Hepatocyte (in vitro differentiated cells): ENCODE data around the gene TRPC4. TPM values are rescaled to one million over a fixed set of nuclear protein-coding genes. Genes with fewer than 3 reads are reported as not detected.
A peak's percentile ranks its signal among the peaks of the same experiment; 100 is the strongest.

Experiments used
- DNase-seq: peaks from one replicate; pipeline ENCODE4 v3.0.0-alpha.2; 2016; ENCODE audit warnings: low spot score
- H2AFZ ChIP-seq: fragments of 200-600 bp; sonication (generic); 2 replicates; pipeline ENCODE4 v1.6.0; 2016; ENCODE audit warnings: antibody characterized with exemption, mild to moderate bottlenecking
- H3K27ac ChIP-seq: fragments of 200-600 bp; sonication (generic); 2 replicates; pipeline ENCODE4 v1.5.1; 2016; ENCODE audit warnings: mild to moderate bottlenecking
- H3K27me3 ChIP-seq: fragments of 200-600 bp; sonication (generic); 2 replicates; pipeline ENCODE4 v1.6.1; 2016
- H3K36me3 ChIP-seq: fragments of 200-600 bp; sonication (generic); replicated peaks from 2 replicates; pipeline ENCODE4 v1.5.1; 2016; ENCODE audit warnings: low read depth; ENCODE audit not compliant: insufficient read depth
- H3K4me1 ChIP-seq: fragments of 200-600 bp; sonication (generic); 2 replicates; pipeline ENCODE4 v1.5.1; 2016; ENCODE audit warnings: mild to moderate bottlenecking, moderate library complexity; ENCODE audit not compliant: insufficient read depth
- H3K4me2 ChIP-seq: fragments of 200-600 bp; sonication (generic); 2 replicates; pipeline ENCODE4 v1.6.0; 2016
- H3K4me3 ChIP-seq: fragments of 200-600 bp; sonication (generic); 2 replicates; pipeline ENCODE4 v1.5.1; 2016; ENCODE audit warnings: mild to moderate bottlenecking
- H3K79me2 ChIP-seq: fragments of 200-600 bp; sonication (generic); 2 replicates; pipeline ENCODE4 v1.6.0; 2017; ENCODE audit warnings: mild to moderate bottlenecking
- H3K9me2 ChIP-seq: fragments of 200-600 bp; sonication (generic); replicated peaks from 2 replicates; pipeline ENCODE4 v1.6.0; 2017; ENCODE audit warnings: mild to moderate bottlenecking; ENCODE audit not compliant: insufficient read depth
- H3K9me3 ChIP-seq: fragments of 200-600 bp; sonication (generic); 2 replicates; pipeline ENCODE4 v1.5.1; 2016; ENCODE audit warnings: low read depth, mild to moderate bottlenecking
- H4K20me1 ChIP-seq: fragments of 200-600 bp; sonication (generic); 2 replicates; pipeline ENCODE4 v1.6.0; 2016; ENCODE audit warnings: mild to moderate bottlenecking; ENCODE audit not compliant: insufficient read depth, poor library complexity, severe bottlenecking
- CTCF ChIP-seq: fragments of 200-600 bp; sonication (generic); IDR thresholded peaks from 2 replicates; pipeline ENCODE4 v1.5.1; 2016; ENCODE audit warnings: antibody characterized with exemption, mild to moderate bottlenecking; ENCODE audit not compliant: poor library complexity
- EZH2 ChIP-seq: fragments of 200-600 bp; sonication (generic); IDR thresholded peaks from 2 replicates; pipeline ENCODE4 v1.6.1; 2016; ENCODE audit warnings: antibody characterized with exemption, mild to moderate bottlenecking, borderline replicate concordance
- EZH2phosphoT487 ChIP-seq: fragments of 200-600 bp; sonication (generic); IDR thresholded peaks from one replicate; pipeline ENCODE4 v1.6.1; 2018; ENCODE audit warnings: antibody characterized with exemption, mild to moderate bottlenecking, low read depth, moderate library complexity; ENCODE audit not compliant: unreplicated experiment, severe bottlenecking
- WGBS: methylation state at CpG from one replicate; pipeline ENCODE4 v1.1.6; 2016; ENCODE audit warnings: low lambda C conversion rate; ENCODE audit errors: missing lambda C conversion rate; 5-methylcytosine and 5-hydroxymethylcytosine counted together
- polyA plus RNA-seq: library from polyadenylated mRNA; unstranded; fragments of >200 nt; fragmentation: Nextera tagmentation; extraction: Ambion mirVana; gene quantifications from 2 replicates; pipeline ENCODE4 v1.2.1, GENCODE V29; 2016
- total RNA-seq: library from RNA; depleted of rRNA; stranded (reverse); fragments of >200 nt; gene quantifications from 2 replicates; pipeline ENCODE4 v1.2.3, GENCODE V29; 2014

TRPC4 gene
- total and polyA plus RNA-seq, 2 experiments from 2014 or later, result 0.28 to 0.50 TPM

- H3K79me2 ChIP-seq, result no peaks in the 10 kb centered on the region
- no peaks in the 10 kb centered on the region for H3K36me3 ChIP-seq
- H3K27ac ChIP-seq, result no peak overlapping the region
- no peaks in the 10 kb centered on the region for H3K9me3 ChIP-seq
- H4K20me1 ChIP-seq, result no peaks in the 10 kb centered on the region
- H3K4me2 ChIP-seq, result peak overlapping the region; percentile 41
- 27% methylated on average over 5 of the region's 5 CpGs for WGBS
- H2AFZ ChIP-seq, result peak overlapping the region; percentile 64
- H3K4me3 ChIP-seq, result no peak overlapping the region
- no peaks in the 10 kb centered on the region for H3K9me2 ChIP-seq
- TF ChIP-seq CTCF, result no peak
- TF ChIP-seq EZH2, result no peak
- TF ChIP-seq EZH2phosphoT487, result no peak
- DNase-seq, result no peak
- H3K27me3 ChIP-seq, result no peaks in the 10 kb centered on the region
- H3K4me1 ChIP-seq, result peaks cover 4% of the 10 kb centered on the region
Measured at GRCh38 chr13:37647031-37647650, 222.4 kb downstream of the TRPC4 start.

GRCh38 chr13:37646531-37646930 lies 223.0 kb downstream of the TRPC4 start:
- H3K4me3 ChIP-seq, result no peak overlapping the region
- WGBS, result 44% methylated on average over 3 of the region's 3 CpGs
- no peaks in the 10 kb centered on the region for H3K36me3 ChIP-seq
- no peak overlapping the region for H3K4me2 ChIP-seq
- H3K9me3 ChIP-seq, result no peaks in the 10 kb centered on the region
- DNase-seq, result no peak
- no peaks in the 10 kb centered on the region for H4K20me1 ChIP-seq
- no peaks in the 10 kb centered on the region for H3K9me2 ChIP-seq
- TF ChIP-seq EZH2phosphoT487 (no peak), CTCF (no peak), EZH2 (no peak)
- H3K27ac ChIP-seq, result no peak overlapping the region
- no peak overlapping the region for H2AFZ ChIP-seq
- no peaks in the 10 kb centered on the region for H3K27me3 ChIP-seq
- H3K79me2 ChIP-seq, result no peaks in the 10 kb centered on the region
- peaks cover 4% of the 10 kb centered on the region for H3K4me1 ChIP-seq

- H3K27ac ChIP-seq, result no peak overlapping the region
- TF ChIP-seq CTCF, result no peak
- TF ChIP-seq EZH2phosphoT487, result no peak
- TF ChIP-seq EZH2, result no peak
- H3K4me2 ChIP-seq, result no peak overlapping the region
Measured at GRCh38 chr13:37645181-37645740, 224.3 kb downstream of the TRPC4 start.

More at GRCh38 chr13:37645181-37645740, 224.3 kb downstream of the TRPC4 start:
- H3K36me3 ChIP-seq, result no peaks in the 10 kb centered on the region
- no peaks in the 10 kb centered on the region for H3K9me3 ChIP-seq
- no peak overlapping the region for H3K4me3 ChIP-seq
- H3K9me2 ChIP-seq, result no peaks in the 10 kb centered on the region
- no peaks in the 10 kb centered on the region for H3K27me3 ChIP-seq
- H3K79me2 ChIP-seq, result no peaks in the 10 kb centered on the region
- no peak for DNase-seq
- WGBS, result 33% methylated on average over 7 of the region's 7 CpGs
- H2AFZ ChIP-seq, result no peak overlapping the region
- peaks cover 4% of the 10 kb centered on the region for H3K4me1 ChIP-seq
- no peaks in the 10 kb centered on the region for H4K20me1 ChIP-seq
